GM12872 (cell line): Measurements from ENCODE around the gene SMOC1.

Experiments
- CTCF ChIP-seq: IDR thresholded peaks from 3 replicates; pipeline ENCODE4 v1.5.1; 2011; ENCODE audit warnings: low read depth, mild to moderate bottlenecking, low read length, moderate library complexity; ENCODE audit not compliant: insufficient read depth

The SMOC1 gene

GRCh38 chr14:69951263-69951662 lies 72.0 kb downstream of the SMOC1 start:
- TF ChIP-seq CTCF, result no peak

GRCh38 chr14:69951935-69952334 lies 72.7 kb downstream of the SMOC1 start:
- no peak for TF ChIP-seq CTCF

- TF ChIP-seq CTCF, result no peak
Observed at GRCh38 chr14:69953266-69953915, 74.2 kb downstream of the SMOC1 start.

GRCh38 chr14:69955855-69956845 lies 76.9 kb downstream of the SMOC1 start:
- TF ChIP-seq CTCF, result no peak

- TF ChIP-seq CTCF, result no peak
Observed at GRCh38 chr14:69956970-69957369, 77.8 kb downstream of the SMOC1 start.

- TF ChIP-seq CTCF, result no peak
Observed at GRCh38 chr14:69957986-69958385, 78.8 kb downstream of the SMOC1 start.

GRCh38 chr14:69959136-69959535 lies 79.9 kb downstream of the SMOC1 start:
- no peak for TF ChIP-seq CTCF
